Stimulated activated CD4-positive, alpha-beta T cell treated with anti-CD3 and anti-CD28 coated beads, Interleukin-12 subunit alpha, Interleukin-12 subunit beta, amount 100 ng/mL, for 24 hours (primary cell): ENCODE results near the gene ATP6V1B1.

Source experiments
- DNase-seq, 2 experiments: peaks; one replicate each; pipeline ENCODE4 v3.0.0-alpha.2; 2020; ENCODE audit warnings: low read depth in 2 of 2

ATP6V1B1 gene

DNA sequence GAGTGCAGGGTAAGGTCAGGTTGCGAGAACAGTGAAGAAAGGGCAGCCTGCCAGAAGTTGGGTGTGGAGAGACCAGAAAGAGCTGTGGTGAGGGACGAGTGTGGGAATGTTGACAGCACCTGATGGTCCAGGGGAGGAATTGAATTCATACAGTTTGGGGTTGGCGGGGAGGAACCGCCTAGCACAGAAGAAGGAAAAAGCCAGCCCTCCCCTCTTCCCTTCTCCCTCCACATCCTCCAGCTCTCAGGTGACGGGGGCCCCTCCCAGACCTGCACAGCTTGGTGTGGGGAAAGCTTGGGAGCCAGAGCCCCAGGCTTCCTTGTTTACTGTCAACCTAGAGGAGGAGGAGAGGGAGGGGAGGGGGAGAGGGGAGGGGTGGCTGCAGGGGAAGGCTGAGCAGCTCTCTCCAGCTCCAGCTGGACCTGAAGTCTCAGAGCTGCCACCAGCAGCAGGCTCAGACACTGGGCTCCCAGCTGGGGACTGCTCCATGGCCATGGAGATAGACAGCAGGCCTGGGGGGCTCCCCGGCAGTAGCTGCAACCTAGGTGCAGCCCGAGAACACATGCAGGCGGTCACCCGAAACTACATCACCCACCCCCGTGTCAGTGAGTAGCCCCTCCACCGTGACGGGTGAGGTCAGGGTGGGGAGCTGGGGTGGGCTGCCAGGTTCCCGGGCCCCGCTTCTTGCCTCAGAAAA is at the start of gene ATP6V1B1:
Gene ATP6V1B1, plus strand, starts transcription at position 433 of the 697 bp plus-strand sequence. Its CDS starts 55 bp downstream, at position 488.
- no peak for DNase-seq

DNA sequence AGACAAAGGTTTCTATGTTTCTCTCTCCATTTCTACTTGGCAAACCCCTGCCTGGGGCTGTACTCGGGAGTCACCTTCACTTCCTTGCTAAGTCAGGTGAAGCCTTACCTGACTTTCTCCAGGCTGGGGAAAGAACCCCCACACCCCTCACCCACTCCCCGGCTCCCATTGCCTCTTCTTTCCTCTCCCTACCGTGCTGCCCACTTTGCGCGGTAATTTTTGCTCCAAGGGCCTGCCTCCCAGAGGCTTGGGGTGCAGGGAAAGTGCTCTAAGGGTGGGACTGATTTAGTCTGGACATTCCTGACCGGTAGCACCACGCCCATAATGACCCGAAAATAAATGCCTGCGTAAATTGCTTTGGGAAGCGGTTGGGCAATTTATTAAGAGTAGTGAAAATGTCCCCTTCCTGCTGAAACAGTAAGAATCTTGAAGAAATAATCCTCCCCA is 49.1 kb upstream of the ATP6V1B1 start:
- no peak for DNase-seq

DNA sequence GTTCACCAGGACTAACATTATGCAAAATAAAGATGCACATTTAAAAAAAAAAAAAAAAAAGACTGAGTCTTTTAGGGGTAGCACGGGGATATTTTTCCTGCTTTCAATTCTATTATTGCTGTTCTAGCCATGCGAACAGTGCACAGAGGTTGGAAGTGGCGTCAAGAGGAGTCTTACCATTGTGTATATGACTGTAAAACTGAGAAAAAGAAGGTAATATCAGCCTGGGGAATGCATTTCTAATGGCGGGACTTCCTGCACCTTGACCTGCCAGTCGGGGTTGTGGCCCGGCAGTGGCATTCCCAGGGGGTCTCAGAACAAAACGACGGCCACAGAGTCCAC is 48.5 kb upstream of the ATP6V1B1 start:
- DNase-seq: no peak

DNA sequence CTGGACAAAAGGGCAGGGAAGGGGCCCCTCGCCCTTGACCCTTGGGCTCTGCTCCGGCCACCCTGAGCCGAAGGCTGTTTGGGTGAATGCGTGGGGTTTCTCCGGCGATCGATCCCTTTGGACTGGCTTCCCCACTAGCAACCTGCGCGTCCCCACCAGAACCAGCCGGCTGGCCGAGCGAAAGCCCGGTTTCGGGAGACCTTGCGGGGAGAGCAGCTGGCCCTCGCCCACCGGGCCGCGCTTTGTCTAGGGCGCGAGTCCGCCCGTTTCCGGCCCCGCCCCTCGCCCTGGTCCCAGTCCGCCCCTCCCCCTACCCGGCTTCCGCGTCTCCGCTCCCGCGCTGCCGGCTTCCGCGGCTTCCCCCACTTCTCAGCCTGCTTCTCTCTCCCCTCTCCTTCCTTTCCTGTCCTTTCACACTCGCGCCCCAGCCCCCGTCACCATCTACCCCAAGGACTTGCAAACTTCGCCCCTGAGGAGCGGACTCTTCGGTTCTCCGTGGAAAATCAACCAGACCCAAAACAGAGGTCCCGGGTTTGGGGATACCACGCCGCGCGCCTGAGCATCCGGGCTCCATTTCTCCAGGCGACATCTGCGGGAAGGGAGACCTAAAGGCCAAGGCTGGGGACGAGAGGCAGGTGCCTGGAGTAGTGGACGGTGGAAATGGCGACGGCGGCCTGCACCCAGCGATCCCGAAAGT is 48.0 kb upstream of the ATP6V1B1 start:
- DNase-seq: peak in 1 of 2 experiments; percentile 65

DNA sequence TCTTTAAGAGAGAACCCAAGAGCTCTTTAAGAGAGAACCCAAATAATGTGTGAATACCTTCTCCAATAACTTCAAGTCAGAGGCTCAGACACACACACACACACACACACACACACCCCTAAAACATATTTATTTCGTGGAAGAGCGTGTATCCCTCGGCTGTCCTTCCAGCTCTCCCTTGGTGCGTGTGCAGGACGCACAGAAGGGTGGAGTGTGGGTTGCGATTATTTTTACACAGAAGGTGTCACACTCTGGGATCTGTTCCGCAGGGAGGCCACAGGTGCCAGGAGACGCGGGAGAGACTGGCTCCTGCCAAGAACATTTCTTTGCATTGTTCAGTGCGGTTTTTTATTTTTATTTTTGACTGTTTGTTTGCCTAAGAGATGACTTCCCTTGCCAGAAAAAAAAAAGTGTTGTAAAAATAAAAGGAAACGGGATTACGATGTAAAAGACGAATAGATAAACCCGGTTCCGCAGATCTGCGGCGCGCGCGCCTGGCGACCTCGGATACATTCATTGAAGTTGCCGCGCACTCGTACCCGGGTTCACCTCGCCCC is 47.3 kb upstream of the ATP6V1B1 start:
- DNase-seq: no peak

DNA sequence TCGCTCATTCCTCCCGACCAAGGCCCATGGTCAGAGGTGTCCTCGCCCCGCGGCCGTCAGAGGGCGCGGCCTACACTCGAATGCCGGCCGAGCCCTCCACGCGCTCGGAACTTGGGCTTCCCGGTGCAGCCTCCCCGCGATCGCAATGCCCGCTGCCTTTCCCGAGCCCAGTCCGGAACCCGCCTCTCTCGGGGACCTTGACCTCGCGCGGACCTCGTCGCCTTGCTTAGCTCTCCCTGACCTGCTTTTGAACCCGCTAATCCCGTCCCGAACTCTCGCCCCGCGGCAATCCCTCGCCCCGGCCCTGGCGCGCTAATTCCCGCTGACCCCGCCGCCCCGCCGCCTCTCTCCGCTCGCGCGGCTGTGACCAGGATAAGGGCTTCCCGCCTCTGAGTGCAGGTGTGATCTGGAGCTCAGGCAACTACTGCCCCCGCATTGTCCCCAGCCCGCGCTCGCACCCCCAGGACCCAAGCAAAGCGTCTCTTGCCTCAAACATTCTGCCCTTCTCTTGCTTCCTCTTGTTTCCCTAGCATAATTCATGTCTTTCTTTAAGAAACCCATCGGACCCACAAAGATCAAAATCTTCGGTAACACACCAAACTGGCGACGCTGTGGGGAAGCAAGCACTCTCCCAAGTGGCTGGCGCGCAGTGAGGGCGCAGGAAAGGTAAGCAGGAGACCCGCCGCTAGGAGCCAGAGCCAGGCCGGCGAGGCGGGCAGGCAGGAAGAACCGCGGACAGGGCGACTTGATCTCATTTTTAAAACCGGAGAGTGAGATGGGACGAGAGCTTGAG is 46.6 kb upstream of the ATP6V1B1 start:
- no peak for DNase-seq

DNA sequence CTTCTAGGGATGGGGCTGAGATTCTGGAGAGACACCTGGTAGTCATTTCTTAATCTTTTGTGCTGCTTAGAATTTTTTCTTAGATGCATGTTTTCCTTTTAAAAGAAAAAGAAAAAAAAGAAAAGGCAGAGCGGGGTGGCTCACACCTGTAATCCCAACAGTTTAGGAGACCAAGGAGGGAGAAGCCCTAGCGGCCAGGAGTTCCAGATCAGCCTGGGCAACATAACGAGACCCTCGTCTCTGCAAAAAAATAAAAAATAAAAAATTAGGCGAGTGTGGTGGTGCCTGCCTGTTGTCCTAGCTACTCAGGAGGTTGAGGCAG is 46.0 kb upstream of the ATP6V1B1 start:
- DNase-seq: no peak

DNA sequence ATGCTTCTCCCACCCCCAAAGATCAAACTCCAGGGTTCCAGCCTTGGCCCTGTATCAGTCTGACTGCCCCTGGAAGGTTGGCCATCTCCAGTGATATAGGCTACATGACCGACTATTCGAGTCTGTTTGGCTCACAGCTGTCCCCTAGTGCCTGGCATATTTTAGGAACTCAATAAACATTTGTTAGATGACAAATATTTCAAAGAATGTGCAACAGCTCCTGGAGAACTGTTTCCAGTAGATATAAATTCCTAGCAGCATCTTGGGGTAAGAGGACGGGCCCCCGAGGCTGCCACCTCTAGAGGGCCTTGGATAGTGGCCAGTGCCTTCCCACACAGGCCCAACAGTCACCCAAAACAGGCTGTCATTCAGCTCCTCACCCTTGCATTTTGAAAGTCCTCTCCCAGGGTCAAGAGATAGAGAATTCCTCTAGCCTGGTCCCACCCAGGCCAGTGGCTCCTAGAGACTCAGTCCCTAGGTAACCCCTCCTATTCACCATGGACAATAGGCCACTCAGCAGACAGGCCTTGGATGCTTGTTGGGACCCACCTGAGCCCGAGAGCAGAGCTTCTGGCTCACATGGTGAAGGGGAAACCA is 45.1 kb upstream of the ATP6V1B1 start:
- DNase-seq: no peak

DNA sequence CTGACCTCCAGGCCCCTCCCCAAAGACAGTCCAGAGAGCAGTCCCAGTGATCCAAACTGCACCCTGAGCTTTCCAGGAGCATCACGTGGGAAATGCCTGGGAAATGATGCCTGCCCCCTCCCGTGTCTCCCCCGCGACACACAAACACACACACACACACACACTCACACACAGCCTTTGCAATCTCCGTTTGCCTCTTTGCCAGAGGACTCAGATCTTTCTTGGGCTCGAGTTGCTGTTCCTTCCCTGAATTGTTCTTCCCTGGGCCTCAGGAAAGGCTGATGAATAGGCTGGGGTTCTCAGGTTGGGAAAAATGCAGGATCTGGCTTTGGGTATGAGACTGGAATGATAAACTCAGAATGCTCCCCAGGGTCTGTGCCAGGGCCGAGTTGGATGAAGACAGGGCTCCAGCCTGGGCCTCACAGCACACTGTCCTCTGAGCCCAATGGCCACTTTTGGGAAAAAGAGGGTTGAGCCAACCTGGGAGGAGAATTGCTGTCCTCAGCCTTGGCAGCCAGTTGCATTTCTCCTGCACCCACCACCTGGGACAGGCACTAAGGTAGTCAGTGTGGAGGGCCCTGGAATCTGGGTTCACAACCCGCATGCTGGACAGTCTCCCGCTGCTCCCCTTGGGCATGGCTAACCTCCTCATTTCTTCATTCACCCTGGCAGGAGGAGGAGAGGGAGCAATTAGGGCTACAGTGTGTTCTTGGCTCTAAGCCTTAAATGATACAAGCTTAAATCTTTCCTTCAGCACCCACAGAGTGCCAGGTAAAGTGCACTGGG is 43.9 kb upstream of the ATP6V1B1 start:
- no peak for DNase-seq

DNA sequence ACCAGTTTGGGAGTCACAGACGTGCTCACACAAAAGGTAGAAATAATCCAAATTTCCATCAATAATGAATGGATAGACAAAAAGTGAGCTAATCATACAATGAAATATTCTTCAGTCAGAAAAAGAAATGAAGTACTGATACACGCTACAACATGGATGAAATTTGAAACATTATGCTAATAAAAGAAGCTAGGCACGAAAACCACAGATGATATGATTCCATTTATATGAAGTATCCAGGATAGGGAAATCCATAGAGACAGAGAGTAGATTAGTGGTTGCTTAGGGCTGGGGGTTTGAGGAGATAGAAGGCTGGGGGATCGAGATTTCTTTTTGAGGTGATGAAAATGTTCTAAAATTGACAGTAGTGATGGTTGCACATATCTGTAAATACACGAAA is 43.0 kb upstream of the ATP6V1B1 start:
- DNase-seq: no peak

DNA sequence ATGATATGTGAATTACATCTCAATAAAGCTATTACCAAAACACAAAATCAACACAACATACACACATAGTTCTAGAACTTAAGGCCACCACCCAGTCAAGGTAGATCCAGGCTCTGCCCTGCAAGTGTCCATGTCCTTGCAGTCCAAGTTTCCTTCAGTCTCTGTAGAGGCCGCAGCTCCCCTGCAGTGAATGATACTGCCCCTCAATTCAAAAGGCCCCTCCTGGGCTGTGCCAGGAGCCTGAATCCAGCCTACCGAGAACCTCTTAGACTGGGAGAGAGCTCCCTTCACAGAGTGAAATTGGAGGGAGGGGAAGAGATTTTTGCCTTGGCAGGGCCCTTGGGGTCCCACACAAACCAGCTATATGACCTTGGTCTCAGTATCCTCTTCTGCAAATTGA is 42.5 kb upstream of the ATP6V1B1 start:
- DNase-seq: no peak

DNA sequence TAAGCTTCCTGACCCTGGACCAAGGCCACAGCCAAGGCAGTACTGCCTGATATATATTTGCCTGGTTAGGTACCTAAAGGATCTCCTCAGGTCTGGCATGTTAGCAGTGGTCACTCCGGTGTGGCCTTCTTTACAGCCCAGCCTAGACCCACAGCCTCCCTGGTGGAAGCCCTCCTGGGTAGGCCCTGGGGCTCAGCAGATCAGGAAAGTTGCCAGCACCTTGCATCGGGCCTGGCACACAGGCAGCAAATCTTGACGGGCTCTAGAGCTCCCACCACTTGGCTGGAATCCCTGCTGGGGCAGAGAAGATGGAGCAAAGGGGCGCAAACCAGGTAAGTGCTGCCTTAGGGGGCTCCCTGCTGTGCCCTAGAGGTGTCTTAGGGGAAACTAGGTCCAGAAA is 40.9 kb upstream of the ATP6V1B1 start:
- DNase-seq: no peak

DNA sequence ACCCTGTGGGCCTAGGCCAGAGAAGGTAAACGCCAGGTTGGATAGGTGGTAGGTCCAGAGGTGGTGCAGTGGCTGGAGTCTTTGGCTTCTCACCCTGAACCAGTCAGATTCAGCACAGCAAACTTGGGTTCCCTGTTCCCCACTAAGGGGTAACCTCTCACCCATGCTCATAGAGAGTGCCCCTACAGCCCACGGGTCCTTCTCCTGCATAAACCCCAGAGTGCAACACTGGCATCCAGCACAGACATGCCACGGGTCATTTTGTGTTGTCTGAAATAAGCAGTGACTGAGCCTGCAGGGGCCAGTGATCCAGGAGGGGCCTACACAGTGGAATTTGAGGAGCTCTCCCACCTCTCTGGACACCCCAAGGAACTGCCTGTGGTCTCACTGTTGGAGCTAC is 40.5 kb upstream of the ATP6V1B1 start:
- no peak for DNase-seq

DNA sequence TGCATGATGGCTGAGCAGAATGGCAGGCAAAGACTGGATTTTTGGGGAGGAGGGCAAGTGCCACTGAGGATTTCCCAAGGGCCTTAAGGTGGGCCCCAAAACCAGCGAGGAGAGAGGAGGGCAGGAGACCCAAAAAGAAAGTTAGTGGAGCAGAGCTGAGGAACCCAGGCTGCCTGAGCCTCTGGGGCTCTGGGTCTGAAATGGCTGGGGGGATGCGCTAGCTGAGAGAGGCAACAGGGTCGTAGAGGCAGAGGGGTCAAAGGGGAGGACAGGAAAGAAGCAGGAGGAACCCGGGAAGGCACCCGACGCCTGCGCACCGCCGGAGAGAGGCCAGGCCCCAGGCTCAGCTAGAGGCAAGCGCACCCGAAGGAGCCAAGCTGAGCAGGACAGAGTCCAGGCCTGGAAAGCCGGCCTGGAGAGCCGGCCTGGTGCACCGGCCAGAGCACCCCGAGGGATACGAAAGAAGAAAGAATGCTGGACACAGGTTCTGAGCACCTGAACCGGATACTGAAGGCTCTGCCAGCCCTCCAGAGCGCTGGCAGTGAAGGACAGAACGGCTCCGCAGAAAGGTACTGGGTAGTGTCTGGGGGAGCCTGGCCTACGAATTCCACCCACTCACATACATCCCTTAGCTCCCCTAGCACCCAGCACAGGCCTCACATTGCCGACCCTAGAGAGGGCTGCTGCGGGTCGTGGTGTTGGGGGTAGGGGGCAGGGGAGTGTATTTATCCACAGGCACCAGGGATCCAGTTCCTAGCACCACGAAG is 39.5 kb upstream of the ATP6V1B1 start:
- DNase-seq: no peak

DNA sequence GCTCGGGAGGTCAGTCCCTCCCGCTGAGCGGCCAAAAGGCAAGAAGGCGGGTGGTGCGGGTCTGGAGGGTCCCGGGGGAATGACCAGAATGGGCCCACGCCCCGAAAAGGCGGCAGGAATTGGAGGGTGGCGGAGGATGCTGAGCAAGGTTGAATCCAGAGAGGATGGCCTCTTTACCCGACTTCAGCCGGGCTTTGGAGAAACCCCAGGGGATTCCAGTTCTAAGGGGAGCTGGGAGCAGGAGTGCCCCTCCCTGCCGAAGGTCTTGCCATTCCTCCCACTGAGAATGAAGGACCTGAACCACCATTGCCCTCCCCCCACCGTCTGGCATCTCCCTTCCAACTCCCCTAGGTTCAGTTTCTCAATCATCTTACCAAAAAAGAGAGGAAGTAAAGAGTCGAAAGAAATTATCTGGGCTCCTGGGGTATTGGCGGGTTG is 38.9 kb upstream of the ATP6V1B1 start:
- no peak for DNase-seq

DNA sequence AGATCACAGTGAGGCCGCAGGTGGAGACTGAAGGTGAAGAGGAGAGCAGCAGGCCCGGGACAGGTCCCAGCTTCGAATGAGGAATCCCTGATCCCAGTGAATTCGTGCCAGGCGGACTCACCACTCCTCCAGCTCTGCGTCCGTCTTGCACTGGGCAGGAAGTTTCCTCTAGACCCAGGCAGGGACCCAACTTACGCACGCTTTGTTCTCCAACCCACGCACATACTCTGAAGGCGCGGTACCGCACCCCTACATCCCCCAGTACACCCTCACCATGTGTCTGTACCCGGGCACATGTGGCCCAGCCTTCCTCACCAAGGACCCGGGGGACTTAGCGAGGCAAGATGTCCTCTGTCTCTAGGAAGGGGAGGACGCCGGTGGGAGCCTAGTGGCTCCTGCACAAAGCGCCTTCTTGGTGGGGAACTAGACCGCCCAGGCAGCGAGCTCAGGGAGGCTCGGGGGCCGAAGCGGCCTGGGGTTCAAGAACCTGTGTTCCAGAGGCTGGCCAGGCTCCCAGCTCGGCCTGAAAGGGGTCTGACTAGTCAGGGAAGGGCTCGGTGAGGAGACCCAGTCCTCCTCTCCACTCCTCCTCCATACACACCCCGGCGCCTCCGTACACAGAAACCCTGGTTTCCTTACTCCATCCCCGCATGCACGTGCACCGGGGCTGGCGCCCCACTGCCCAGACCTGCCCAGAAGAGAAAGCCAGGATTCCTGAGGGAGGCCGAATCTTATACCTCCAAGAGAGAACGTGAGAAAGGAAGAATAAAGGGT is 38.3 kb upstream of the ATP6V1B1 start:
- no peak for DNase-seq

DNA sequence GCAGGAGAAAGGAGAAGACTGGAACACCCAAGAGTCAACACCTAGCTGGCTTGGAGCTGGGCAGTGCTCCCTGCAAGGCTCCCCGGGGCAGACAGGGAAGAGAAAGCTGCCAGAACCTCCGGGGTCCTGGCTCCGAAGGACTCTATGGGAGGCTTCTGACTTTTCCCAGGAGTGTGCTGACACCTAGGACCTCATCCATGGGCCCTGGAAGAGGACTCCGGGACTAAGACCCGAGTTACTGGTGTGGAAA is 37.8 kb upstream of the ATP6V1B1 start:
- no peak for DNase-seq

DNA sequence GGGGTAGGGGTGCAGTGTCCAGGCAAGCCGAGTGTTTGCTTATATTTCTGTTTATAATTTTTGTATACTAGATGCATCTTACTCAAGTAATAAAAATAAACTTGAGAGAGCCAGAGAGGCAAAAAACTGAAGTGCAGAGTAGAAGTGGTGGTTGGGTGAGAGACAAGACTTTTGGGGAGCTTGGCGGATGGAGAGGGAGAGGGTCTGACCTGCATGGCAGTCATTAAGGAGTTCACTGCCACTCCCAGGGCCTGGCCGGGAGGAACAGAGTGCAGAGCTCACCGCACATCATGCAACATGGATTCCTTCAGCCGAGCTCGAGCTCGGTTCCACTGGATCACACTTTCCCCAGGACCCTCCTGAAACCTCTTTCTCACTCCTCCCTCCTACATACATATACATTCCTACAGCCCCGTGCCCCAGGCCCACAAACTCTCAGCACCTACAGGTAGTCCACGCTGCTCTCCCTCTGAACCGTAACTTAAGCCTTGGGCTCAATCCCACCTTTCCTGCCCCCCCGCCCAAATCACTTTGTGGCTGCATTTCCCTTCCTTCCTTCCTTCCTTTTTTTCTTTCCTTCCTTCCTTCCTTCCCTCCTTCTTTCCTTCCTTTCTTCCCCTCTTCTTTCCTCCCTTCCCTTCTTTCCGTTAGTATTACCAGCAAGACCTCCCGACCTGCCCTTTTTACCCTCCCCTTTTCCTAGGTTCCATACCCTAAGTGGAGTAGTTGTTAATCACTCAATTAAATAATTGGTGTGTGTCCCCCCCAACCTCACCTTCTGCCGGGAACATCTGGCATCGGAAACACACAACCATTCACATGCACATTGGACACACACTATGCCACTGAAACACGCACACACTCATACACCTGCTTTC is 37.1 kb upstream of the ATP6V1B1 start:
- no peak for DNase-seq
